ENCODE measurements around the gene TBC1D3B.
A peak's percentile ranks its signal among the peaks of the same experiment; 100 is the strongest.
"Not testable (repeated sequence)": the region's sequence is repeated elsewhere in the genome, so short reads cannot be mapped to it uniquely, and the experiment has no call there.

Gene TBC1D3B

DNA sequence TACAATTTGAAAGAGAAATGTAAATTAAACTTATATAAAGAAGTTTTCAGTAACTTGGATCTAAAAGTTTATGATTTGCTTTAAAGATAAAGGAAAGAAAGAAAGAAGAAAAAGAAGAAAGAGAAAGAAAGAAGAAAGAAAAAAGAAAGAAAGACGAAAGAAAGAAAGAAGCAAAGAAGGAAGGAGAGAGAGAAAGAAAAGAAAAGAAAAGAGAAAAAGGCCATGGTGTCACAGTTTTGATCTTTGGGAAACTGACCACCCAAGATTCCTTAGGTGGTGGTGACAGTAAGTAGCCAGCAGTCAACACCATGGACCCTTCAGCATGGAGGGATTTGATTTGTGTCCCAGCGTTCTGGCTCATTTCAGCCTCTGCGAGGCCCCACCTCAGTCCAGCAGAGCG, 24.7 kb upstream of the TBC1D3B start:
- not testable (repeated sequence) for DNase-seq (ENCODE audit: low read depth in 2 of 3, low spot score in 1 of 3)

DNA sequence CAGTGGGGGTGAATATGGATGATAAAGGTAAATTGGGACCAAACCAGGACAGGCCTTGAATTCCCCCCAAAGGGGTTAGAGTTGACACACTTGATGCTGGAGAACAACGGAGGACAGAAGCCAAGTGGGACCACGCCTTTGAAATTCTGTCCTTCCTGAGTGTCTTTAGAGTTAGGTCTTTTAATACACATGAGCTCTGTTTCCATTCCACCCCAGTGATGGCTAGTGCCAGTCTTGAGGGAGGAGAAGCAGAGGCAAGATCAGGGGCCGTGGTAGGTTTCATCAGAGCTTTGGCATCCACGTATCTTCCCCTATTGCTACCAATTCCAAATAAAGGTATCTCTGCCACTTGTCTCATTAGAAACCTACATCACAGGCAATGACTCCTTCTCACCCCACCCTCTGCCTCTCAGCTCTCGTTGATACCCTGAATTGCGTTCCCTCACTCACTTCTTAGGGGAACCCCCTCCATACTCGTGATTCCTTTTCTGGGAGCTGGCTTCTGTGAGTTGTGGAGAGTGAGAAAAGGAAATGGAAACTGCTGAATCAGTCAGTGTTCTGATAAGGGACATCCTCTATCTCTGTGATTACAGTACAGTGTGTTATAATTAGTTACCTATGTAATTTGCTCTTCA, 22.5 kb upstream of the TBC1D3B start:
- peak in 2 of 3 donors; percentile 28 to 31 for DNase-seq (ENCODE audit: low read depth in 2 of 3, low spot score in 1 of 3)

DNA sequence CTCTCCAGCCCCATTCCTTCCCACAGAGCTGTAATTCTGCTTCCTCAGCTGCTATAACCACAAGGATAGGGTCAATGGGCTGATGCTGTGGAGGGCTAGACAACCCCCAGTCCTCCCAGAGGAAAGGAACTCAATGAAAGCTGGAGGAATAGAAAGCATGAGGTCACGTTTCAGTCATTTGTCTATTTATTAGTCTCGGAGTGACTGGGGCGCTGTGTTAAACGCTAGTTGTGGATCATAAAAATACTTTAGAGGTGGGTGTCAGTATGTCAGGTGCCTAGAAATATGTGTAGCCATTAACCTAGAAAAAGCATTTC, 20.9 kb upstream of the TBC1D3B start:
- no peak for DNase-seq (ENCODE audit: low read depth in 2 of 3, low spot score in 1 of 3)

DNA sequence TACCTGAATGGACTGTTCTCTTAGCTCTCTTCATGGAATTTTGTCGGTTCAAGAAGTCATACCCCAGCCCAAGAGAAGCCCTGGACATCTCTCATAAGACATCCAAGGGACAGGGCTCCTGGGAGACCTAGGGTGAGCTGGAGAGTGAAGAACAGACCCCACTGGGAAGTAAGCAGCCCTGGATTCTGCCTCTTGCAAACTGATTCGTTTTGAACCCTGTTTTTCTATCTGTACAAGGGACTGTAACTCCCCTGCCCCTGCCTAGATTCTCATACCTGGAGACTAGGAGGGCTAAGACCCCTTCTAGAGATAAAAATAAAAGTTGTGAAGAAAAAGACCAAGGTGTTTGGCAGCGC, 19.7 kb upstream of the TBC1D3B start:
- no peak for DNase-seq (ENCODE audit: low read depth in 2 of 3, low spot score in 1 of 3)

DNA sequence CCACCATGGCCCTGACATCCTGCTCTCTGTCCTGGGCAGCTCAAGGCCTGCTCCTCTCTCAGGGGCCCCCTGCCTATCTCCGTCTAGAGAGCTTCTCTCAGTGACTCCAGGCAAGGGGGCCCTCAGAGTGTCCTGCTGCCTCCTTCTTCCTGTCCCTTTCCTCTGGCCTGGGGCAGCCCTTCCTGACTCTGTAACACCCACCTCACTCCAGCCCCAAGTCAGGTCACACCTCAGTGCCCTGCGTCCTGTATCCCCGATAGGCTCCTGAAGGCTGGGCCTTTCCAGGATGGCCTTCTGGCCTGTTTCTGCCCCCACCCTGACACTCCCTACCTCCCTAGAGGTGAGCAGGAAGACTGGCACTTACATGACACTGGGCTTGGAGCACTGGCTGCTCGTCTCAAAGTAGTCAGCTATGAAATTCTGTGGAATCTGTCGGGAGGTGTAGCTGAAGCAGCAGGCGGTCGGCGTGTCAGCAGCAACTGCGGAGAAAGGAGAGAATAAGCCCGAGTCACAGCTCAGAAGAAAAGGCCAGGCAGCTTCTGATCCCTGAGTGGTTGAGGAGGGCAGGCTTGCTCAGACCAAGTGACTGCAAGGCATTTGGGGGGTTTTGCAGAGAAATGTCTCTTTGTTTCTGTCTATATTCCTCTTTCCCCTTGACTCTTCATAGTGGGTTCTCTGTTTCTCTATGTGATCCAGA, 19.1 kb upstream of the TBC1D3B start:
- no peak for DNase-seq (ENCODE audit: low read depth in 2 of 3, low spot score in 1 of 3)

DNA sequence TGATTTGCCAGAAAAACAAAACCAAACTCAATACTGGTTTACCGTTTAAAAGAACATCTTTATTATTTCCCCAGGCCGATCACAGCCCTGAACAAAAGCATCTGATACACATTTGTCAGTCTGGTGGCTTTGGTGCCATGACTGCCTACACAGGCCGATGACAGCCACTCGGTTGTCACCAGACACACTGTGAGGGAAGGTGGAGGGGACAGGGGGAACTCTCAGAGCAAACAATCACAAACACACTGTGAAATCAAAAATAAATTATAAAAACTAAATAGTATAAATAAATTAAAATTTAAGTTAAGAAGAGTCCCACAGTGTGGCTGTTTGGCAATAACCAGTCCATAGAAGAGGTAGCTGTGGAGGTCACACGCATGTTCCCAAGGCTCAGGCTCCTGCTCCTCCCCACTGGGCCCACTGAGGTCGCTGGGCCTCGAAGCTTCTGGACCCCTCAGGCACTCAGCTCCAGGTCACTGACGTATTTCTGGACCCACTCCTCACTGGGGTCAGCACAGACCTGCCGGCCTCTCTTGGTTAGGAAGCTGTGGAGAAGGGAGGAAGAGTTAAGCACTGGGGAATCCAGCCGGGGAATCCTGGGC, 18.5 kb upstream of the TBC1D3B start:
- DNase-seq (ENCODE audit: low read depth in 2 of 3, low spot score in 1 of 3): not testable (repeated sequence)

DNA sequence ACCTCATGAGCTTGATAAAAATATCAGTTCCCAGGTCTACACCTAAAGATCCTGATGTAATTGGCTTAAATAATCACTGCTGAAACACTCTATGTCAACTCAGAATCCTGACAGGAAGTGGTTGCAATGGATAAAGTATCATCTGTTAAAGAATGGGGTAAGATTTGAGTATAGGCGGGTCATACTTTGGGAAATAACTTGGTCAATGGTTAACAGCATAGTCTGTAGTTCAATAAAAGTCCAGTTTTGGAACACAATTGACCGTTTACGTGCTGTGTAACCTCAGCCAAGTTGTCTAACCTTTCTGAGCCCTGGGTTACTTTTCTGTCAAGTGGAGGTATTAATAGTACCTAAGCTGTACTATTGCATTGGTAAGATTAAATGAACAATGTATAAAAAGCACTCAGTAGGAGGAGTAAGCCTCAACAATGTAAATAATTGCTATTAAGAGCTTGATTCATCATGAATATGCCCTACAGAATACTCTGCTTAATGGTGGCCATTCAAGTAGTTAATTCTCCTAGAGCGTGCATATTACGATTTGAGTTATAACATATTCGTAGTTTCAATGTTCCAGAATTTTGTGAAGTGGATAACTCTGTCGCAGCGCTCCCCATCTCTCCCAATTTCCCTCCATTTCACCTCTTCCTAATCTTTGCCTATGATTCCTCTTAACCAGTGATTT, 17.9 kb upstream of the TBC1D3B start:
- DNase-seq (ENCODE audit: low read depth in 2 of 3, low spot score in 1 of 3): not testable (repeated sequence)

DNA sequence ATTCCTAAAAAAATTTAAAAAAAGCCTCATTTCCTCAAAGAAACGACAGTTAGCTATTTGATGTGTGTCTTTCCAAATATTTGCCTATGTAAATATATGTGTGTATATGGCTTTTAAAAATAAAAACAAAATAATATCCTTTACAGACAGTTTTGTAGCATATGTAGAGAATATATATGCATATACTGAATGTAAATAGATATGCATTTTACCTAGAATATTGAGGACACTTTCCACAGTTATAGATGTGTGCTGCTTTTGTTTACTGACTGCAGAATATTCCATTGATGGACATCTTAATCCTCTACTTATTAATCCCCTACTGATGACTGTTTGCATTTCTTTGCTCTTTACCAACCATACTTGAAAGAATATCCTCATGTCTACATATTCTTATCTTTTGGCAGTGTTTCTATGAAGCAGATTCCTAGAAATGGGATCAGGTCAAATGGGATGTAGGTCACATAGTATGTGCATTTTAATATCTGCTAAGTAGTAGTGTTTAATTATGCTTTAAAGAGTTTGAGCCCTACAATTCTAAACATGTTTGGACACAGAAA, 16.9 kb upstream of the TBC1D3B start:
- DNase-seq (ENCODE audit: low read depth in 2 of 3, low spot score in 1 of 3): no peak

DNA sequence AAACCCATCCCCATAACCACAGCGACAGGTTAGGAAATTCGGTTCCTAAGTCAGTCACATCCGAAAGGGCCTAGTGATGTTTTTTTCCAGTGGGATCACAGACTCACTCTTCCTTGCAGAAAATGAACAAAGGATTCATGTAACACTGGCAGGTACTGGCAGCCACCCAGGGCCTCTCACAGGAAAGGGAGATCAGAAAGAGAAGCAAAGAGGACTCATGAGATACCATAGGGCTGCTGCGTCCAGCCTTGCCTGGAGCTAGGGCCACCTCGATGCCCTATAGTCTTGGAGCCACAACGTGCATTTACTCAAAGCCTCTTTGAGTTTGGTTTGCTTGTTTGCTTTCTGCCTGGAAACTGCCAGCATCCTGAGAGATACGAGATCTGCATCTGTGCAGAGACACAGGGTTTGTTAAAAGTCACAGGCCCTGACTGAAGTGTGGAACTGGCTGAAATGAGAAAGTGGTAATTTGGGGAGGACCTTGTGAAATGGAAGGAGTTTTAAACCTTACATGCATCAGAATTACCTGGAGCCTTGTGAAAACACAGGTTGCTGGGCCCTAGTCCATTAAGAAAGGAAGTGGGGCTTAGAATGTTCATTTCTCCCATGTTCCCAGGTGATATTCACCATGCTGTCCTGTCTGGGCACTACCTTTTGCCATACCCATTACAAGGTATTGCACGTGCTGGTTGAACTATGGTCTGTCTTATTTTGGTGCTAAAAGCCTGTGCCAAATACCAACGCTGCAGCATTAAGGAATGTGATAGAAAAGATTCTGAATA, 14.3 kb upstream of the TBC1D3B start:
- DNase-seq (ENCODE audit: low read depth in 2 of 3, low spot score in 1 of 3): not testable (repeated sequence)

DNA sequence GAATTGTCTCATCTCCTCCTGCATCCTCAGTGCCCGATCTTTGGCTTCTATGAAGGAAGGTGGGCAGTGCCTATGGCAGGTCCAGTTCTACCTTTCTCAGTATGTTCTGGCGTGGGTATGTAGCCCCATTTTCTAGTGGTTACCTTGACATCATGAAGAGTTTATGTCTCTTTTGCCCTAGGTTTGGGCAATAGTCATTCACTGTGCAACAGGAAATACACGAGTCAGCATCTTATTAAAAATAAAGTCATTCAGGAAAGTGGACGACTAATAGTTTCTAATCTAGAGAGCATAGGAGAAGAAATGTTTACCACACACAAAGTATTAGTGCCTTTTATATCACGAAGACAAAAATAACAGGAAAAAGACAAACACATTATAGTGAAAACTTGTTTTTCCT, 13.6 kb upstream of the TBC1D3B start:
- DNase-seq (ENCODE audit: low read depth in 2 of 3, low spot score in 1 of 3): not testable (repeated sequence)

DNA sequence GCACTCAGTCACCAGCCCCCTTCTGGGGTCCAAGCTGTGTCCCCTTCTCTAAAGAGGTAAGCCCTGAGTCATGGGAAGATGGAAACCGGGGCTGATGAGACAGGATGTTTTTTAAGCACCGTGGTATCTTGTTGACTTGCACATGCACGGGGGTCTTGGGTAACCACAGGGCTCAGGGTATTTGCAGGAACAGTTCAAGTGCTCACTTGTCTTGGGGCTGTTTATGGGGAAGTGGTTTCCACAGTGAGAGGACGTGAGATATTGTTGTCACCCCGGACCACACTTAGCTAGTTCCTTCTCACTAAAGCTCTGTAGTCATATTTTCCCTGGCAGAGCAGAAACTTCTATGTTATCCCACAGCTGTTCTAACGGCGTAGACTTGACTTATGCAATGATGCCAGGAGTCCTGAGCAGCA, 12.5 kb upstream of the TBC1D3B start:
- DNase-seq (ENCODE audit: low read depth in 2 of 3, low spot score in 1 of 3): no peak

DNA sequence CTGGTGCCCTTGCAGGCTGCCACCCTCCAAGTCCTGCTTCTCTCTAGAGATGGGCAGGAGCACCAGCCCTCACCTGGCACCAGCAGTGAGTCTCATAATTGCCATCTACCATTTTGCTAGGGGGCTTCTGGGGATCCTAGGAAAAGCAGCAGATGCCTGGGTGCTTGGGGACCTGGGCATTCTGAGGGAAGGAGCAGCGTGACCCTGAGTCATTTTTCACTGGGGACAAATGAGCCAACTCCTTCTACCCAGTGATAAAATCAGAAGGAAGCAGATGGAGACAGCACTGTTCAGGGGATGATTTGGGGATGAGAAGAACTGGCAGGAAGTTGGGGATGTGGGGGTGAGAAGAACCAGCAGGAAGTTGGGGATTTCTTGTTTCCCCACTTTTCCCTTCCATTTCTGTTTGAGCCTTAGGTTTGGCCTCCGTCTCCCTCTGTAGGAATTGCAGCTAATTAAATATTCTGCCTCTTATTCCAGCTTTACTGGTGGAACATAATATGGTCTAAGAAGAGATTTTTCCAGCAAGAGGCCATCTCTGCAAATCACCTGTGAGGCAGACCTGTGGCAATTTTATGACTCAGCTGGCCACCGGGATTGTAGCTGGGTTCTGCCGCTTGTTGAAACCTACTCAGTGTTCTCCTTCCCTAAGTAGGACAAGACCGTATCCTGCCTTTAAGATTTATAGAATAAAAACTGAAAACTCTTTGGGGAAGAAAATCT, 11.7 kb upstream of the TBC1D3B start:
- not testable (repeated sequence) for DNase-seq (ENCODE audit: low read depth in 2 of 3, low spot score in 1 of 3)

DNA sequence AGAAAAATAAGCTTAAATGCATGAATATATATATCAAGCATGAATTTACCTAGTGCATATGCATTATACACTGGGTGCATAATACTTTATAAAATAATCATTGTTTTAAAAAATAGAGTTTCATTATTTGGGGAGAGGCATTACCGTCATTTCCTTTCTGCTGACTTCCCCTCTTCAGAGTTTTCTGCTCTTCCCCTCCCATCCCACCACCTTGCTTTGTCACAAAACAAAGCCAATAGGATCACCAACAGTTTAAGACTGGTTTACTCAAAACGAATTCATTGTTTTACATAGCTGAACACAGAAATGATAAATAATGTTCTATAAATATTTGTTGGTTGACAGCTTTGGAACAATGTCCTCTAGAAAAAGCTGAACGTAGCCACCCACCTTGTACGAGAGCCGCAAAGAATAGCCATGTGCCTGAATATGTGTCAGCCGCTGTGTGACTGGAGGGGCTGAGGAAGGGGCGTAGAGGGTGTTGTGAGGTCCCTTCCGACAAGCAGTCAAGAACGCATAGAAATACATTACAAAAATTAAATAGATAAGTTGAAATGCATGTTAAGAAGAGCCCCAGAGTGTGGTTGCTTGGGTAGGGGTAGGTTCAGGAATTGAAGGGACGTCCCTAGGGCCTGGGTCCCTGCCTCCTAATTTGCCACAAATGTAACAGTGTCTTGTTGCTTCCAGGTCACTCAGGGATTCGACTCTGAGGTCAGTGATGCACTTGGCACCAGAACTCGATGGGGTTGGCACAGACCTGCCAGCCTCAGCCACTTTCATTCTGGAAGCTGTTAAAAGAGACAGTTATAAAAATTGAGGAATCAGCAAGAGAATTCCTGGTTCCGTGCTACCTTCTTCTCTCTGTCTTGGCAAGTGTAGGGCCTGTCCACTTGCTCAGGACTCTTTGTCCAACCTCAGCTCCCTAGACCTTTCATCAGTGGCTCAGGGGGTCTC, 10.7 kb upstream of the TBC1D3B start:
- DNase-seq (ENCODE audit: low read depth in 2 of 3, low spot score in 1 of 3): not testable (repeated sequence)

DNA sequence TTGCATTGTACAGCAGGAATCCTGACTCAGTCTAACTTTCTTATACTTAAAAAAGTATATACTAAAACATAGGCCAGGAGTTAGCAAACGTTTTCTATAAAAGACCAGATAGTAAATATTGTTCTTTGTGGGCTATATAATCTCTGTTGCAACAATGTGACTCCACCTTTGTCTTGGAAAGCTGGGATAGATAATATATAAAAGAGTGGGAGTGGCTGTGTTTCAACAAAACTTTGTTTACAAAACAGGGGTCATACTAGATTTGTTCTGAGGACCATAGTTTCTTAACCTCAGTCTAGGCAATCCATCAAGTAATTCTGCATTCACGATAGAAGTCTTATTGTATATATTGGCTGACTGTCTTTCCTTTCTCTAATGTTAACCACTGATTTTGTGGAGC, 9.0 kb upstream of the TBC1D3B start:
- no peak for DNase-seq (ENCODE audit: low read depth in 2 of 3, low spot score in 1 of 3)

DNA sequence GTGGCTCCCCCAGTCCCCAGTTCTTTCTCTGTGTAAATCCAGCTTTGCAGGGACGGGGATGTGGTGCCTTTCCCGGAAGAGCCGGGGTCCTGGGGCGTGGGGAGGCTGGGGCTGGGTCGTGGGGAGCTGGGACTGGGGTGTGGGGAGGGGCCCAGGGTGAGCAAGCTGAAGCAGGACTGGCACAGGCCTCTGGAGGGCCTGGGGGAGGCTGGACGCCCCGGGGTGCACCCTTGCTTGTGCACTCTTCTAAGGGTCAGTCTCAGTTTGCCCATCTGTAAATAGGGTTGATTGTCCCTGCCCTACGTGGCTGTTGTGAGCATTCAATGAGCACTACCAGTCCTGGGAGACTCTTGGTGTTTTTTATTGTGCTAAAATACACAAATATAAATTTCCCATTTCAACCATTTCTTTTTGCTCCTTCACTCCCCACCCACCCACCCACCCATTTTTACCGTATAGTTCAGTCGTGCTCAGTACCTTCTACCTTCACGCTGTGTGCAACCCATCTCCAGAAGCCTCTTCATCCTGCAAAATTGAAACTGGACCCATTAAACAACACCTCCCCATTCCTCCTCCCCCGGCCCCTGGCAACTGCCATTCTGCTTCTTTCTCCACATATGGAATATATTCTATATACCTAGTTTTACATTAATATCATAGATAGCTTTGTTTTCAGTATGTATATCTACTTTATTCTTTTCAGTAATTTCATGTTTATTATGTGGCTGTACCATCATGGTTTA, 7.8 kb upstream of the TBC1D3B start:
- no peak for DNase-seq (ENCODE audit: low read depth in 2 of 3, low spot score in 1 of 3)

DNA sequence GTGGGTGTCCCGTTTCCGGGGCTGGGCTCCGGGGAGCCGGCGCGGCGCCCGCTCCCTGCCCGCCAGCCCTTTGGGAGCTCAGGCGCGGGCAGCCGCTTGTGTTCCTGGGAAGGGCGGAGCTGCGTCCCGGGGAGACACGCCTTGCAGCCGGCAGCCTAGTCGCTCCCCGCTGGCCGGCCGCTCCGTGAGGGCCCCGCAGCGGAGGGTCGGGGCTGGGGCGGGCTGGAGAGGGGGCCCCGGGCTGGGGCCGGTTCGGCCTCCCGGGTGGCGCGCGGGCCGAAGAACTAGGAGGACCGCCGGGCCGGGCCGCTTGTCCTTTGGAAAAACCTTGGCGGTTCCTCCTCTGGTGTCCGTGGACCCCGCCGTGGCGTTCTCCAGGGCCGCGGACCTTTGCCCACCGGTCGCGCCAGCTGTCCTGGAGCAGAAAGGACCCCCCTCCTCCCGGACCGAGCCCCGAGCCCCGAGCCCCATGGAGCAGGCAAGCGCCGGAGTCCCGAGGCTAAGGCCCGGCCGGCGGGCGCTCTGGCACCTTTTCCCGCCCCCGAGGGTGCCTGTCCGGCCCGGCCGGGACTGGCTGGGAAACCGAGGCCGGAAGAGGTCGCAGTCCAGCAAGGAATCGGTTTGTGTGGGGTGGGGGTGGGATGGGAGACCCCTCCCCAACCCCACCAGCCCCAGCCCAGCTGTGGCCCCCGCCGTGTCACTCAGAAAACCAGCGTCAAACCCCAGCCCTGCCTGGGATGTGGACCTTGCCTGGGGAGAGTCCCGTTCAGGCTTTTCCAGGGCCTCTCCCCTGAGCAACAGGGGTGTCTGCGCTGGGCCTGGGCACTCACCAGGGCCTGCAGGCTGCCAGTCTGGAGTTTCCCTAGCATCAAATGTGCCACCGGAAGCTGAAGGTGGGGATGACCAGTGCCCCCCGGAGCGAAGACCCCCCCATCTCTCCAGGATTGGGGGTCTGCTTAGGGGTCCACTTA, 6.8 kb upstream of the TBC1D3B start:
- no peak for DNase-seq (ENCODE audit: low read depth in 2 of 3, low spot score in 1 of 3)

DNA sequence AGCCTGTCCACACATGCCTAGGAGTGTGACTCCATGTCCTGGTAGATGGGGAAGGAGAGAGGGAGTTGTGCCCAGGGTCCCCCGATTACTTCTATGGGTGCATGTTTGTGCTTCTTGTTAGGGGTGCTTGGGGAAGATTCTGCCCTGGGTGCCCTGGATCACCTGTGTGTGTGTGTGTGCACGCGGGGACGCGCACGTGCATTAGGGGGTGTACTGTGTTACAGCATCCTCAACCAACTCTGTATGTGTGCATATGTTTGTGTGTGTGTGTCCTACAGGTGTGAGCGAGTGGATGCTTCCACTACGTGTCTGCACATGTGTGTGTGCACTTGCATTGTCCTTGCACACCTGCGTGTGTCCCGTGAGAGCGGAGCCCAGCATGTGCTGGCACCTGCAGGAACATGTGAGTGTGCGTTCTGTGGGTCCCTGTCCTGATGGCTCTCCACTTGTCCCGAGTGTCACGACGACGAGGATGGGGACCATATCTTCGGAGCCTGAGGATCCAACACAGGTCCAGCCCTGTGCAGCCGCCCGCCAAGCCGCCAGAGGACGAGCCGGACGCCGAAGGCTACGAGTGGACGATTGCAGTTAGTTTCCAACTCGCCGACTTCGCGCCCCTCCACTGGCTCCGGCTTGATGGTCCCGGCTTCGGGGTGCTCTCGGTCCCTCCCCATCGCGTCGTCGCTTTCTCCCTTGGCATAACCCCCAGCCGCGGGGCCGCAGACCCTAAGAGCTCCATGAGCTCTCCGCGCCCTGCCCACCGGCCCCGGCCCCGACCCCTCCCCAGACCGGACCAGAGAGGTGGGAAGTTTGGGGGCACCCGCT, 6.0 kb upstream of the TBC1D3B start:
- DNase-seq (ENCODE audit: low read depth in 2 of 3, low spot score in 1 of 3): no peak
